ENCODE data around the gene USP48.
"Not testable (repeated sequence)": the region's sequence is repeated elsewhere in the genome, so short reads cannot be mapped to it uniquely, and the experiment has no call there.

USP48 gene

GRCh38 chr1:21648352-21648730 lies 134.6 kb downstream of the USP48 start:
- DNase-seq, result no peak

GRCh38 chr1:21647431-21648351 lies 135.3 kb downstream of the USP48 start:
- DNase-seq, result no peak

GRCh38 chr1:21645550-21645949 lies 137.4 kb downstream of the USP48 start:
- no peak for DNase-seq

GRCh38 chr1:21644906-21645305 lies 138.0 kb downstream of the USP48 start:
- DNase-seq, result no peak

GRCh38 chr1:21644348-21644747 lies 138.6 kb downstream of the USP48 start:
- DNase-seq, result no peak

GRCh38 chr1:21643624-21644023 lies 139.3 kb downstream of the USP48 start:
- DNase-seq, result no peak

- no peak for DNase-seq
These were observed 140.8 kb downstream of the USP48 start for GRCh38 chr1:21641967-21642739.

GRCh38 chr1:21641537-21641936 lies 141.4 kb downstream of the USP48 start:
- no peak for DNase-seq

GRCh38 chr1:21641076-21641475 lies 141.9 kb downstream of the USP48 start:
- DNase-seq, result no peak

- no peak for DNase-seq
These were observed 142.3 kb downstream of the USP48 start for GRCh38 chr1:21640653-21641052.

- DNase-seq, result no peak
These were observed 143.3 kb downstream of the USP48 start for GRCh38 chr1:21639594-21640041.

- DNase-seq, result no peak
These were observed 144.2 kb downstream of the USP48 start for GRCh38 chr1:21638531-21639341.

- DNase-seq, result no peak
These were observed 145.4 kb downstream of the USP48 start for GRCh38 chr1:21637514-21637913.

- no peak for DNase-seq
These were observed 146.9 kb downstream of the USP48 start for GRCh38 chr1:21636029-21636428.

GRCh38 chr1:21634806-21635535 lies 148.0 kb downstream of the USP48 start:
- no peak for DNase-seq

- DNase-seq, result no peak
These were observed 148.8 kb downstream of the USP48 start for GRCh38 chr1:21633992-21634805.

GRCh38 chr1:21633141-21633755 lies 149.7 kb downstream of the USP48 start:
- DNase-seq, result no peak

- DNase-seq, result no peak
These were observed 150.7 kb downstream of the USP48 start for GRCh38 chr1:21631944-21632887.

- DNase-seq, result not testable (repeated sequence)
These were observed 151.4 kb downstream of the USP48 start for GRCh38 chr1:21631590-21631943.
